Measurements from ENCODE around the gene KLHL2.
"Not testable (repeated sequence)": the region's sequence is repeated elsewhere in the genome, so short reads cannot be mapped to it uniquely, and the experiment has no call there.

DNA sequence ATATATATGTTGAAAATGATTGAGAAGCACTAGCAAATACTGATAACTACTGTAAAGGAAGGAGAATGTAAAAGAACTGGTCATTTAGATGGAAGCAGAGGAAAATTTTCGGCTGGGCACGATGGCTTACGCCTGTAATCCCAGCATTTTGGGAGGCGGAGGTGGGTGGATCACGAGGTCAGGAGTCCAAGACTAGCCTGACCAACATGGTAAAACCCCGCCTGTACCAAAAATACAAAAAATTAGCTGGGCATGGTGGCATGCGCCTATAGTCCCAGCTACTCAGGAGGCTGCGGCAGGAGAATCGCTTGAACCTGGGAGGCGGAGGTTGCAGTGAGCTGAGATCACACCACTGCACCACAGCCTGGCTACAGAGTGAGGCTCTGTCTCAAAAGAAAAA, 22.4 kb upstream of the KLHL2 start:
- TF ChIP-seq, protein P1, sequence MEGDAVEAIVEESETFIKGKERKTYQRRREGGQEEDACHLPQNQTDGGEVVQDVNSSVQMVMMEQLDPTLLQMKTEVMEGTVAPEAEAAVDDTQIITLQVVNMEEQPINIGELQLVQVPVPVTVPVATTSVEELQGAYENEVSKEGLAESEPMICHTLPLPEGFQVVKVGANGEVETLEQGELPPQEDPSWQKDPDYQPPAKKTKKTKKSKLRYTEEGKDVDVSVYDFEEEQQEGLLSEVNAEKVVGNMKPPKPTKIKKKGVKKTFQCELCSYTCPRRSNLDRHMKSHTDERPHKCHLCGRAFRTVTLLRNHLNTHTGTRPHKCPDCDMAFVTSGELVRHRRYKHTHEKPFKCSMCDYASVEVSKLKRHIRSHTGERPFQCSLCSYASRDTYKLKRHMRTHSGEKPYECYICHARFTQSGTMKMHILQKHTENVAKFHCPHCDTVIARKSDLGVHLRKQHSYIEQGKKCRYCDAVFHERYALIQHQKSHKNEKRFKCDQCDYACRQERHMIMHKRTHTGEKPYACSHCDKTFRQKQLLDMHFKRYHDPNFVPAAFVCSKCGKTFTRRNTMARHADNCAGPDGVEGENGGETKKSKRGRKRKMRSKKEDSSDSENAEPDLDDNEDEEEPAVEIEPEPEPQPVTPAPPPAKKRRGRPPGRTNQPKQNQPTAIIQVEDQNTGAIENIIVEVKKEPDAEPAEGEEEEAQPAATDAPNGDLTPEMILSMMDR (IDR thresholded peaks at IDR 0.05; ENCODE audit: insufficient read depth, low read depth, low read length) = not testable (repeated sequence)
- TF ChIP-seq EZH2 (IDR thresholded peaks at IDR 0.05; ENCODE audit: insufficient read depth, low read length) = not testable (repeated sequence)

Measured in astrocyte (in vitro differentiated cells and primary cell).